AG20443 (cell line): ENCODE measurements around the gene TKFC.
"Not testable (repeated sequence)": the region's sequence is repeated elsewhere in the genome, so short reads cannot be mapped to it uniquely, and the experiment has no call there.

Experiments
- DNase-seq: peaks from one replicate; pipeline ENCODE4 v3.0.0; 2012; ENCODE audit warnings: low spot score, mixed read lengths

Gene TKFC

GRCh38 chr11:61369372-61370348 lies 36.6 kb downstream of the TKFC start:
- DNase-seq = peak; percentile 76

DNA sequence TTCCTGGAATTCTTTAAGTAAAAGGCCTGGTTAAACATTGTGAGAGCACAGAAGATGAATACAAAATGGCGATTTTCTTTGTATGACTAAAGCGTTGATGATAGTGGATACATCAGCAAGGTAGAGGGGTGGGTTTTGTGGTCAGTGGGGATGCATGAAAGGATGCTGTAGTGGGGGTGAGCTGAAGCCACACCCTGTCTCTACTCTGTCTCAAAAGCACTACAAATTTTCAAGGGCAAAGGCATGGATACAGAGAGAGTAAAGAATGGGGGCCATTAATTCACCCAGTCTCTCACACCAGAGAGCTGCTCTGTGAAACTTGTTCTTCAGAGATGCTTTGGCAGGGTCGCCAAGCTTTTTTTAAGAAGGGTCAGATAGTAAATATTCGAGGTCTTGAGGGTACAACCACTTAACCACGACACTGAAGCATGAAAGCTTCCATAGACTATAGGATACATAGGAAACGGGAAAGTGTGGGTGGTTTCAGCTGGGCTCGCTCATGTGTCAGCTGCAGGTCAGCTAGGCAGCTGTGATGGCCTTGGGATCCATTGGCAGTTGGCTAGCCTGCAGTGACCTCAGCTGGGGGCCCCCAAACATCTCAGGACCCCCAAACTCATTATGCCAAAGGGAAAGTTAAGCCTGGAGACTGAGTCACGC lies 37.4 kb downstream of the TKFC start:
- no peak for DNase-seq

DNA sequence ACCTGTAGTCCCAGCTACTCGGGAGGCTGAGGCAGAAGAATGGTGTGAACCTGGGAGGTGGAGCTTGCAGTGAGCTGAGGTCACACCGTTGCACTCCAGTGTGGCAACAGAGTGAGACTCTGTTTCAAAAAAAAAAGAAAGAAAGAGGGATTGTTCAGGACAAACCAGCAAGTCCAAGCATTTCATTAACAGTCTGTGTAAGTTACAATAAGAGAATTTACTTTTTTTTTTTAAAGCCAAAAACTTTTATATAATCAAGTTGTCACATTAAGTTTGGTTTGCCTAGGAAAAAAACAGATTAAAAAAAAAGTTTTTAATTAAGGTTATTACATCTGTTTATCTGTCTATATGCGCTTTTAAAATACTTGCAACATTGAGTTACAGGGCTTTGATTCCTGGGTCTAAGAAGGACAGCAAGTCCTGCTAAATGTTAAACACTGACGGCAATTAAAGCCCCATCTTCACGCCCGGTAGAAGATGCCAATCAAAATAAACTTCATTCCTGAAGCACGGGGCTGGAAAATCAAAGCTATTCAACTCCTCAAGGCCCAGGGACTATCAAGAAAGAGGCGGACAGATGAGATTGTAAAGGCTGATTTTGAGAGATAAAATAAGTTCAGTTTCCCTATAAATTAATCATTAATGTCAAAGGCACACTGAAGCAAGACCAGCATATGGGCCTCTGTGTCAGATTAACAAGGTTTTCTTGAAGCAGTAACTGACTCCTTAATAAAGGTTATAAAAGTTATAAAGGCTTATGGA lies 39.8 kb downstream of the TKFC start:
- no peak for DNase-seq

- no peak for DNase-seq
Observed at GRCh38 chr11:61375761-61376108, 42.7 kb downstream of the TKFC start.

- DNase-seq = peak; percentile 38
Observed at GRCh38 chr11:61377461-61378160, 44.6 kb downstream of the TKFC start.

GRCh38 chr11:61378713-61379313 lies 45.8 kb downstream of the TKFC start:
- peak; percentile 91 for DNase-seq

DNA sequence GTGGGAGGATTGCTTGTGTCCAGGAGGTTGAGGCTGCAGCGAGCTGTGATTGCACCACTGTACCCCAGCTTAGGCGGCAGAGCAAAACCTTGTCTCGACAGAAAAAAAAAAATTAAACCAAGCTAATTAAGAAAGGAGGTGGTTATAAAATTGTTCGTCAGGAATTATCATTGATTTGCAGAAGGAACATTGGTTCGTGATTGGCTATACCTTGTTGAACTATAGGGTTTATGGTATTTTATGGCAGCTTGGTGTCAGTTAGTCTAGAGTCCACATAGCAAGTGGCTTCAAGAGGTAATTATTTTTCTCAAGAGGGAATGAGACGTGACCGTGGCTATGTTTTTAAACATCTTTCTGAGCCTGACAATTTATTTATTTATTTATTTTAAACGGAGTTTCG lies 47.9 kb downstream of the TKFC start:
- no peak for DNase-seq

- DNase-seq = not testable (repeated sequence)
Observed at GRCh38 chr11:61383859-61384258, 50.8 kb downstream of the TKFC start.

DNA sequence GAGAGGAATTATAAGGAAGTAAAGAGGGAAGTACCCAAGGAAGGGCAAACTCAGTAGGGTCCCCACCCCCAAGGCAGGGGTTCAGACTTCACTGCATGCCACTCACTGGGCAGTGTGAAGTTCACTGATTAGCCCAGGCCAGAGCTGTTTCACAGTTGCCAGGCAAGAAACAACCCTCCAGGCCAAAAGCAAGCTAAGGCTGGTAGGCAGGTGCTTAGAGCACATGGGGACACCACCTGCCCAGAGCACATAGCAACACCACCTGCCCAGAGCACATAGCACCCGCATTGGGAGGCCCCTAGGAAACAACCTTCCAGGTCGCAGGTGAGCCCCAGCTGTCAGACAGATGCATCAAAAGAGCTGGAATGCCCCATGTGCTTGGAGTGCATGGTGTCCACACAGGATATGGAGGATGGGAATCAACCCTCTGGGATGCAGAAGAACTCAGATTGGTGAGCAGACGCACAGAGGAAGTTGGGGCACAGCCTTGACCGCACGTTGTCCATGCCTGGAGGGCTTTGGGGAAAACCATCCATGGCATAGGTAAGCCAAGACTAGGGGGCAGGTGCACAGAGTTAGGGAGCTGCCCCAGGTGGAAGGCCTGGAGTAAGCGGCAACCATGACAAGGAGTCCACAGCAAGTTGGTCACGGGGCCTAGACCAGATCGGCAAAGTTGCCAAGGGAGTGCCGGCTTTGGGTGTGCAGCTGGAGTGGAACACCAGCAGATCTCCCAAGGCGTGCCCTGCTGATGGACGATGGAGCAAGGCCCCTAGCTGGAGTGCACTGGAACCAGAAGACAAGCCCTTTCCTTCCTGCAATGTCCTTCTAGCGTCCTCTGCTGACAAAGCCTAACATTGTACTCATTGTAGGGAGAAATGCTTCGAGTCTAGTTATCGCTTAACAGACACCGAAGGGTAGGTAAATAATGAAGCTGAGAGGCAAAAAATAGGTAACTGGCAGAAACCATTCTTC lies 51.5 kb downstream of the TKFC start:
- DNase-seq = peak; percentile 24

DNA sequence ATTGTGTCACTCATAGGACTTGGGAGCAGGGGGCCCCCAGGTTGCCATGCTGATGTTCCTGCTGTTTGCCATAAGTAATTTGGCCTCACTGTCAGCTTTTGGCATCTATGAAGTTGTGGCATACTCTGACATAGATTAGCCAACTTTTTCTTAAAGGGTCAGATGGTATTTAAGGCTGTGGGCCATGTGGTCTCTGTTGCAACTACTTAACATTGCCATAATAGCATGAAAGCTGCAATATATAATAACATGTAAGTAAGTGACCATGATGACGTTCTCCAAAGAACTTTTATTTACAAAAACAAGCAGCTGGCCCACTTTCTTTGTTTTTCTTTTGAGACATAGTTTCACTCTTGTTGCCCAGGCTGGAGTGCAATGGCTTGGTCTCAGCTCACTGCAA lies 57.1 kb downstream of the TKFC start:
- DNase-seq = no peak

- DNase-seq = peak; percentile 47
Observed at GRCh38 chr11:61392981-61393595, 60.1 kb downstream of the TKFC start.
